OCI-LY3 (cell line): ENCODE results near the gene CRYGN.

Source experiments
- H2AFZ ChIP-seq: fragments of 200-600, 300-600 bp; shearing (Covaris generic); 2 replicates; pipeline ENCODE4 v1.6.0; 2014; ENCODE audit warnings: antibody characterized with exemption, low read depth, low read length
- H3K27ac ChIP-seq: fragments of 200-600, 300-600 bp; sonication (generic); 2 replicates; pipeline ENCODE4 v1.5.1; 2014; ENCODE audit warnings: mild to moderate bottlenecking, low read length, moderate library complexity, mixed read lengths
- H3K27me3 ChIP-seq: fragments of 200-600, 300-600 bp; sonication (generic); 2 replicates; pipeline ENCODE4 v1.6.1; 2014; ENCODE audit warnings: low read depth, low read length, mixed read lengths
- H3K36me3 ChIP-seq: fragments of 200-600, 300-600 bp; sonication (generic); replicated peaks from 2 replicates; pipeline ENCODE3; 2014; ENCODE audit warnings: low read depth, low read length, mixed read lengths
- H3K4me1 ChIP-seq: fragments of 300-600, 200-600 bp; sonication (generic); 2 replicates; pipeline ENCODE4 v1.6.1; 2014; ENCODE audit warnings: low read length, mixed read lengths
- H3K4me2 ChIP-seq: fragments of 200-600, 300-600 bp; sonication (generic); 2 replicates; pipeline ENCODE4 v1.6.1; 2014; ENCODE audit warnings: low read length, mixed read lengths
- H3K4me3 ChIP-seq: fragments of 300-600, 200-600 bp; sonication (generic); 2 replicates; pipeline ENCODE4 v1.5.1; 2014; ENCODE audit warnings: antibody characterized with exemption, mild to moderate bottlenecking, low read length, moderate library complexity
- H3K79me2 ChIP-seq: fragments of 300-600, 200-600 bp; shearing (Covaris generic); 2 replicates; pipeline ENCODE4 v1.6.1; 2014; ENCODE audit warnings: mild to moderate bottlenecking, low read length, mixed read lengths
- H3K9ac ChIP-seq: fragments of 300-600, 200-600 bp; shearing (Covaris generic); 2 replicates; pipeline ENCODE4 v1.6.0; 2014; ENCODE audit warnings: mild to moderate bottlenecking, low read length, moderate library complexity
- H3K9me3 ChIP-seq: fragments of 200-600, 300-600 bp; shearing (Covaris generic); 2 replicates; pipeline ENCODE4 v1.6.1; 2014; ENCODE audit warnings: low read length, mixed read lengths; ENCODE audit not compliant: insufficient read depth
- H4K20me1 ChIP-seq: fragments of 200-600, 300-600 bp; sonication (generic); 2 replicates; pipeline ENCODE4 v1.6.1; 2016; ENCODE audit warnings: low read length, mixed read lengths; ENCODE audit not compliant: insufficient read depth
- CTCF ChIP-seq: fragments of 200-600, 300-600 bp; sonication (generic); IDR thresholded peaks from 2 replicates; pipeline ENCODE4 v1.5.1; 2014; ENCODE audit warnings: antibody characterized with exemption, low read length, low read depth
- EZH2phosphoT487 ChIP-seq: fragments of 200-600 bp; shearing (Covaris generic); IDR thresholded peaks from 2 replicates; pipeline ENCODE4 v1.6.1; 2018; ENCODE audit warnings: antibody characterized with exemption, mixed run types, low read depth

The CRYGN gene

GRCh38 chr7:151423226-151423625 lies 16.7 kb downstream of the CRYGN start:
- Histone ChIP-seq H3K9ac (no peak overlapping the region), H3K36me3 (no peaks in the 10 kb centered on the region), H3K4me1 (no peaks in the 10 kb centered on the region), H3K4me3 (no peak overlapping the region), H4K20me1 (no peaks in the 10 kb centered on the region), H3K27ac (no peak overlapping the region), H3K27me3 (peaks cover 58% of the 10 kb centered on the region), H3K9me3 (0 out of 2 replicates have a peak, but pooled peaks cover 3% of the 10 kb centered on the region), H2AFZ (no peak overlapping the region), H3K79me2 (no peaks in the 10 kb centered on the region), H3K4me2 (no peak overlapping the region)
- no peak for TF ChIP-seq CTCF
- TF ChIP-seq EZH2phosphoT487 = no peak

- H3K27me3 ChIP-seq = peaks cover 57% of the 10 kb centered on the region
- no peak overlapping the region for H3K4me2 ChIP-seq
- H3K9me3 ChIP-seq = 0 out of 2 replicates have a peak, but pooled peaks cover 3% of the 10 kb centered on the region
- H3K79me2 ChIP-seq = no peaks in the 10 kb centered on the region
- H3K27ac ChIP-seq = no peak overlapping the region
- TF ChIP-seq EZH2phosphoT487 (no peak), CTCF (no peak)
- no peak overlapping the region for H3K9ac ChIP-seq
- H3K4me1 ChIP-seq = no peaks in the 10 kb centered on the region
- H2AFZ ChIP-seq = no peak overlapping the region
- H3K4me3 ChIP-seq = no peak overlapping the region
- H3K36me3 ChIP-seq = no peaks in the 10 kb centered on the region
- no peaks in the 10 kb centered on the region for H4K20me1 ChIP-seq
These were observed 17.7 kb downstream of the CRYGN start for GRCh38 chr7:151422212-151422611.

- no peaks in the 10 kb centered on the region for H3K79me2 ChIP-seq
- 0 out of 2 replicates have a peak, but pooled peaks cover 3% of the 10 kb centered on the region for H3K9me3 ChIP-seq
- no peak overlapping the region for H3K9ac ChIP-seq
- TF ChIP-seq CTCF = no peak
- no peak for TF ChIP-seq EZH2phosphoT487
- no peak overlapping the region for H3K27ac ChIP-seq
- peaks cover 50% of the 10 kb centered on the region for H3K27me3 ChIP-seq
- H2AFZ ChIP-seq = no peak overlapping the region
- no peak overlapping the region for H3K4me3 ChIP-seq
- no peak overlapping the region for H3K4me2 ChIP-seq
- no peaks in the 10 kb centered on the region for H3K4me1 ChIP-seq
- no peaks in the 10 kb centered on the region for H4K20me1 ChIP-seq
- H3K36me3 ChIP-seq = no peaks in the 10 kb centered on the region
These were observed 19.8 kb downstream of the CRYGN start for GRCh38 chr7:151420144-151420543.

GRCh38 chr7:151416941-151417315 lies 23.0 kb downstream of the CRYGN start:
- Histone ChIP-seq H3K4me3 (no peak overlapping the region), H3K36me3 (no peaks in the 10 kb centered on the region), H3K9ac (no peak overlapping the region), H2AFZ (no peak overlapping the region), H3K9me3 (0 out of 2 replicates have a peak, but pooled peaks cover 3% of the 10 kb centered on the region), H3K4me2 (no peak overlapping the region), H3K4me1 (no peaks in the 10 kb centered on the region), H3K27ac (no peak overlapping the region), H4K20me1 (no peaks in the 10 kb centered on the region), H3K79me2 (no peaks in the 10 kb centered on the region), H3K27me3 (peaks cover 47% of the 10 kb centered on the region)
- TF ChIP-seq EZH2phosphoT487 (no peak), CTCF (no peak)
